ENCODE results near the gene SEC14L3.

SEC14L3 gene

GRCh38 chr22:30444632-30445437, 27.0 kb downstream of the SEC14L3 start:
- DNase-seq (ENCODE audit: low spot score): peak; percentile 82

- no peak for DNase-seq (ENCODE audit: low spot score)
Observed at GRCh38 chr22:30441088-30441487, 30.7 kb downstream of the SEC14L3 start.

- no peak for DNase-seq (ENCODE audit: low spot score)
Observed at GRCh38 chr22:30439836-30440235, 32.0 kb downstream of the SEC14L3 start.

- no peak for DNase-seq (ENCODE audit: low spot score)
Observed at GRCh38 chr22:30439226-30439625, 32.6 kb downstream of the SEC14L3 start.

GRCh38 chr22:30438559-30438958, 33.3 kb downstream of the SEC14L3 start:
- no peak for DNase-seq (ENCODE audit: low spot score)

GRCh38 chr22:30436196-30436595, 35.6 kb downstream of the SEC14L3 start:
- no peak for DNase-seq (ENCODE audit: low spot score)

GRCh38 chr22:30435674-30436126, 36.1 kb downstream of the SEC14L3 start:
- DNase-seq (ENCODE audit: low spot score): no peak

- no peak for DNase-seq (ENCODE audit: low spot score)
Observed at GRCh38 chr22:30434843-30435242, 37.0 kb downstream of the SEC14L3 start.

GRCh38 chr22:30433773-30434172, 38.0 kb downstream of the SEC14L3 start:
- DNase-seq (ENCODE audit: low spot score): no peak

GRCh38 chr22:30433227-30433626, 38.6 kb downstream of the SEC14L3 start:
- no peak for DNase-seq (ENCODE audit: low spot score)

- DNase-seq (ENCODE audit: low spot score): no peak
Observed at GRCh38 chr22:30432520-30432919, 39.3 kb downstream of the SEC14L3 start.

- no peak for DNase-seq (ENCODE audit: low spot score)
Observed at GRCh38 chr22:30432096-30432495, 39.7 kb downstream of the SEC14L3 start.

GRCh38 chr22:30430933-30431332, 40.9 kb downstream of the SEC14L3 start:
- no peak for DNase-seq (ENCODE audit: low spot score)

GRCh38 chr22:30429887-30430286, 41.9 kb downstream of the SEC14L3 start:
- DNase-seq (ENCODE audit: low spot score): no peak

- DNase-seq (ENCODE audit: low spot score): no peak
Observed at GRCh38 chr22:30427871-30428270, 43.9 kb downstream of the SEC14L3 start.

- peak; percentile 86 for DNase-seq (ENCODE audit: low spot score)
Observed at GRCh38 chr22:30426388-30427353, 45.1 kb downstream of the SEC14L3 start.

GRCh38 chr22:30425616-30426387, 46.0 kb downstream of the SEC14L3 start, which contains the start of gene MTFP1:
Gene MTFP1 (plus strand): TSS chr22:30425768. CDS start chr22:30425880, 112 bp downstream.
- peak; percentile 75 for DNase-seq (ENCODE audit: low spot score)

- DNase-seq (ENCODE audit: low spot score): no peak
Observed at GRCh38 chr22:30425327-30425615, 46.5 kb downstream of the SEC14L3 start.

- DNase-seq (ENCODE audit: low spot score): no peak
Observed at GRCh38 chr22:30424534-30425326, 47.1 kb downstream of the SEC14L3 start.

GRCh38 chr22:30423959-30424533, 47.8 kb downstream of the SEC14L3 start:
- peak; percentile 96 for DNase-seq (ENCODE audit: low spot score)
